DMS 273 treated with DMSO at 0.1 percent for 48 hours (cell line): ENCODE measurements around the gene MMP21.

Source experiments
- DNase-seq: peaks from one replicate; lab custom pipeline; 2025; lab: John Stamatoyannopoulos, UW

MMP21 gene

DNA sequence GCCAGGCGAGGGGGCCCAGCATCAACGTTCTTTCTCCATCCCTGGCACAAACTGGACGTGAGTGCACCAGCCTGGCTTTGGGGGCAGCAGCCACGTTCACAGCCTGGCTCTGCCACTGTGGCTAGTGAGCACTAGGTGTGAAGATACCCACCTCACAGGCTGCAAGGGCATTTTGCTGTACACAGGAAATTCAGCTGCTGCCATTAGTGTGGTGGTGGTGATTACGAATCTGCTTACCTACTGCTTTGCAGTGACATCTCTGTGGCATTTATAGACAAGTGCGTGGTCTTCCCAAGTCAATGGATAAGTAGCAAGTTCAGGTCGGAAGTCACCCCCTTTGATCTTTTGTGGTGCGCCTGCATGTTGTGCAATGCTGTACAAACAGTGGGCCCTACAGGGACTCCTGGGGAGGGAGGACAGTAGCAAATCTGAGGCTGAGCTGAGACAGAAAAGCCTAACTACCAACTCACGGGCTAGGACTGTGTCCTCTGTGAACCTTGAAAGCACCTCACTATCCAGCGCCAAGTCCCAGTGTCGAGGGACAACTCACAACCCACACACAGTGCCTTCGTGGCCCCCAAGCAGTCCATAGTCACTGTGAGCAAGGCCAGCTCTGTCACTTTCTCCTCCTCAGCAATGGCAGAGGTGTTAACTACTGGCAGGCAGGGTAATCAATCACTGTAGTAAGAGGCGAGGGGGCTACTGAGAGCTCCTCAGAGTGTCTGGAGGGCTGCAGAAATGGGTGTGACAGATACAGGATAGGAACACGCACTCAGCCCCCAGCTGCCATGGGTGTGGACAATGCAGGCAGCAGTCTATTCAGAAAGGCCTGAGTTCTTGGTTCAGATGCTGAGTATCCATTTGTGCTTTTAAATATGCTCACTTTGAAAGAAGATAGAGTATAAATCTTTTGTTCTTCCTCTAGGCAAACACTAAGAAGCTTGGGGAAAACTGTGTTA is 17.0 kb upstream of the MMP21 start:
- no peak for DNase-seq

GRCh38 chr10:125788156-125789034 is 12.8 kb upstream of the MMP21 start:
- no peak for DNase-seq

DNA sequence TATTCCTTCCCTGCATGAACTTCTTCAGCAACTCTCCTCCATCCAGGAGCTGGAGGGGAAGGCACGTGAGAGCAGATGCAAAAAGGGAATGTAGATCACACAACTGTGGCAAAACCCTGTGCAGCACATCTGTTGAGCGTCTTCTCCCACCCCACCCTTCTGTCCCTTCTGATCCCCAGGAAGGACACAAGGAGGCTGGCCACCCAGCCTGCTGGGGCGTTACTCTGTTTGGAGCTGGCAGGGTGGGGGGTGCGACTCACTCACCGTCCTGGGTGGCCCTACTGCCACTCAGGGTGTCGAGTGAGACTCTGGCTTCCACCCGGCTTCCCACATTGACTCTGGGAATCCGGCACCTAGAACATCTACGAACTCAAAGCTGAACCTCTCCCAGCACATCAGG is 10.2 kb upstream of the MMP21 start:
- DNase-seq, result no peak

DNA sequence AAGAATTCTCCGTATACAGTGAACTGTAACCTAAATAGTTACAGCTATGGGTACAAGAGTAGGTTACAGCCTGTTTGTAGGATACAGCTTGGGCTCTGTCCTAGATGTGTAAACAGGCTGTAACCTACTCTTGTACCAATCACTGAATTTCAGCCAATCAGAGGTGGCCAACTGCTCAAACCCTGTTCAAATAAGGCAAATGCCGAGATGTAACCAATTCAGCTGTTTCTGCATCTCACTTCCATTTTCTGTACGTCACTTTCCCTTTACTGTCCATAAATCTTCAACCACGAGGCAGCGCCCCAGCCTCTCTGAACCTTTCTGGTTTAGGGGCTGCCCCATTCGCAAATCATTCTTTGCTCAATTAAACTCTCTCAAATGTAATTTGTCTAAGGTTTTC is 8.3 kb upstream of the MMP21 start:
- DNase-seq, result no peak

DNA sequence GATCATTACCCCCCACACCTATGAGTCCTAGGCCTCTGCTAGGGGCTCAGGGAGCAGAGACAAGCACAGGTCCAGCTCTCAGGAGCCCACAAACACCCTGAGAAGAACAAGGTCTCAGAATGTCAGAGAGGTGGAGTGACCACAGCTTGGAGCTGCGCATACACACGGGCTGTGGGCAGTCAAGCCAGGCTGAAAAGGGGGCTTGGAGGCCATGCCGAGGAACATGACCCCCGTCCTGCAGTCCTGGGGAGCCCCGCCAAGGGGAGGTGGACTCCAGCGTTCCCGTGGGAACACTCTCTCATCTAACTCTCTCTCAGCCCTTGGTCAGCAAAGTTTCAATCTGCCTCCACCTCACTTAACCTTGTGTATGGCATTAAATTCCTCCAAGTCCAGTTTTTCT is 7.8 kb upstream of the MMP21 start:
- DNase-seq, result no peak

- DNase-seq, result no peak
Measured at GRCh38 chr10:125782616-125783015, 7.0 kb upstream of the MMP21 start.

GRCh38 chr10:125782054-125782453 is 6.4 kb upstream of the MMP21 start:
- DNase-seq, result no peak

DNA sequence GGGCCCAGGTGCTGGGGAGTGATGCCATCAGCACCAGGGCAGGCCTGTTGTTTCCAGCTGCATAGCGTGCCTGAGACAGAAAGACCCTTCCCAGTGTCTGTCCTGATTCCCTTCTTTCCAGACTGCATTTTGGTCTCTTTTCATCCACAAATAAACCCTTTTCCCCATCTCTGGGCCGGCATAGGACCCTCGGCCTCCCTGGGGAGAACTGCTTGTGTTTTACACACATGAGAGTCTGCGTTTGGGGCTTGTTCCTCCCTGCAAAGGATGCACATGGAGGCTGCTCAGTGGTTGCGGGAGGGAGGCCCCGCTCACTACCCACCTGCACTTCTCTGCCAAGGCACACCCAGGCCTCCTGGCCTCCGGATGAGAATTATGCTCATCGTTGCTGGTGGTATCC is 5.8 kb upstream of the MMP21 start:
- no peak for DNase-seq

DNA sequence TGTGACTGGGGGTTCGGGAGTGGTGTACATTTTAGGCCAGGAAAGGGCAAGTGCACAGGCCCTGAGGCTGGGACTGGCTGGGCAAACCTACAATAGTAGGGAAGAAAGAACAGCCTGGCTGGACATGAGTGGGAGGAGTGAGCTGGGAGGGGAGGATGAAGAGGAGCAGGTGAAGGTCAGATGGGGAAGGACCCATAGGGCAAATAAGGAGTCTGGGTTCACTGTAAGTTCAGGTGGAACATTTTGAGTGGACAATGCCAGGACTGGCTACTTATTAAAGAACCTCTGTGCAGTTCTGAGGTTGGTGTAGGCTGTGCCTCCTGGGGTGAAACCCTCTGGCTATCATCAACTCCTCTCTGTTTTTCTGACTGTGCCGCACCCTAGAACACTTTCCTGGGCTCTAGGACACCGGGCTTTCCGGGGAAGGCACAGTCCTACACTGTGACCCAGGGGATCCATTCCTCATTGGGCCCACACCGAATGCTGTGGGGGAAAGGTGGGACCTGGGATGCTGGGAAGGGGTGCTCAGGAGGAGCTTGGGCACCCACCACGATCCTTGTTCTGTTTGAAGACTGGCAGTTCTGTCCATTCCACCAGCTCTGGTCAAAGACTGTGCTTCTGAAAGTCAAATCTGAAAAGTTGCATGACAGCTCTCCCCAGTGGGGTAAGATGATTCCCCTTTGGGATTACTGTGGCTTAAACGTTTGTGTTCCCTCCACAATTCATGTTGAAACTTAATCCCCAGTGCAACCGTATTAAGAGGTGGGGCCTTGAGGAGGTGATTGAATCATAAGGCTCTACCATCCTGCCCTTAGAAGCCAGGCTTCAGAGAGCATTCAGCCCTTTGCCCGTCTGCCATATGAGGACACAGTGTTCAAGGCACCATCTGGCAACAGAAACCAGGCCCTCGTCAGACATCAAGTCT is 4.0 kb upstream of the MMP21 start:
- no peak for DNase-seq

DNA sequence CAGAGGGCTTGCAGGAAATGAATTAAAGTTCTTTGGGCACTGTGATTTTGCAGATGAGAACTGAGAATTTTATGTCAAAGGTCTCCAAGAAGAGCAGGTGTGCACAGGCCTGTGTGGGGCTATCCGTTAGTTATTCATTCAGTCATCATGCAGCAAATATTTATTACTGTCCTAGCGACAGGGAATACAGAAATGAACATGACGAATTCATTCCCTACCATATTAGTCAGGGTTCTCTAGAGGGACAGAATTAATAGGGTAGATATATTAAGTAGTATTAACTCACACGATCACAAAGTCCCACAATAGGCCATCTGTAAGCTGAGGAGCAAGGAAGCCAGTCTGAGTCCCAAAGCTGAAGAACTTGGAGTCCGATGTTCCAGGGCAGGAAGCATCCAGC is 2.9 kb upstream of the MMP21 start:
- DNase-seq, result no peak

DNA sequence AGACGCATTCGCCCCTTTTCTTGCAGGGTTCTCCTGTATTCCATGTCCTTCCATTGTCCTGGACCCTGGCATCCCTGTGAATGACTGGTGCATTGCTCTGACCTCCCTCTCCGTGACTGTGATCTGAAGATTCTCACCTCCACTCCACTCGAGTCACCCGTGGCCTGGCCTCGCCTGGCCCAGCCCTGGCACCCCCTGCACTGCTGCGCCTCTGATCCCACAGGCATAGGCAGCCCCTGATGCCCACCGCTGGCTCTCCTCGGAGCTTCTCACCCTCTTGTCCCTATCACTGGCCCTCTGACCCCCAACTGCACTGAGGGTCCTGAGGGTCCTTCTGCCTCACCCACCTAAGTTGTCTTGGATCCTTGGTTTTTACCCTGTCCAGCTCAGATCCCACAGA is 2.2 kb upstream of the MMP21 start:
- DNase-seq, result no peak

GRCh38 chr10:125774581-125775191 is 935 bp downstream of the MMP21 start:
- DNase-seq, result no peak

DNA sequence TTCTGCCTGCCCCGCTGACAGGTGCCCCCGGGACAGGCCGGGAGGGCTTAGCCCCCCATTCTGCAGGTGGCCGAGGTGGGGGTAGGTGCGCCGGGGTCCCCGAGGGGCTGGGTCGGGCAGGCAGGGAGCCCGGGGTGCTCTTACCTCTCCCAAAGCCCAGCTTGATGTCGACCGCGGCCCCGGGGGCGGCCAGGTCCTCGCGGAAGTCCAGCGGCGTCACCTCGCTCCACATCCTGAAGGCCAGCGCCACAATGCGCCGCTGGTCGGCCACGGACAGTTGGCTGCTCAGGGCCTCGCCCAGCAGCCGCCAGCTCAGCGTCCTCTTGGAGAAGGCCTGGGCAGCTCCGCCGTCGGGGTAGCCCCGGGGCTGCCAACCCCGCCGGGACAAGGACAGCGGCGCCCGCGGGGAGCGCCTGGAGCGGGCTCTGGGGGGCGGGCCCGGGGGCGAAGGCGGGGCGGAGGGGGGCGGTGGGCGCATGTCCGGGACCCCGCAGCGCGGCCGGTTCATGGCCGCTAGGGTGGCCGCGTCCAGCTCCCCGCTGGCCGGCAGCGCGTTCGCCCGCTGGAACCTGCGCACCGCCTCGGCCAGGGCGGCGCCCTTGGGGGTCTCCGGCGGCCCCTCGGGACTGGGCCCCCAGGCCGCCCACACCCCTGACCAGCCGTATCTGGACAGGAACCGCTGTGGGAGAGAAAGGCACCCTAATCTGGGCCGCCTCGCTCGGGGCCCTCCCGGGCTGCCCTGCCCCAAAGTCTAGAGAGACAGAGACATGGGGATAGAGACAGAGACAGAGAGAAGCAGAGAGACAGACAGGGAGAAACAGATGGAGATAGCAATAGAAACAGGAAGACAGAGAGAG is 1.7 kb downstream of the MMP21 start:
- DNase-seq, result no peak

DNA sequence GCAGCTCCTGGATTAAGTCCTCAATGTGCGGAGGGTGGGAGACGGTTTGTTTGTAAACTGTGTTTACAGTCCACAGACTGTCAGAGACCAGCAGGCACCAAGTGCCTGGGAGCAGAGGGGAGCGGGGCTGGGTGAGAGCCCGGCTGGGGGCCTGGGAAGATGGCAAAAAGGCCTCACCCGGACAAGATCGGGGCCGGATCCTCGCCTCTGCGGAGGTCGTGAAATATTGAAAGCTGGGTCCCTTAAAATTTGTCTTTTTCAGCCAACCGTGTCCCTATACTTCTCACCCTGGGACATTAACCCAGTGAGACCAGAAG is 2.8 kb downstream of the MMP21 start:
- no peak for DNase-seq

DNA sequence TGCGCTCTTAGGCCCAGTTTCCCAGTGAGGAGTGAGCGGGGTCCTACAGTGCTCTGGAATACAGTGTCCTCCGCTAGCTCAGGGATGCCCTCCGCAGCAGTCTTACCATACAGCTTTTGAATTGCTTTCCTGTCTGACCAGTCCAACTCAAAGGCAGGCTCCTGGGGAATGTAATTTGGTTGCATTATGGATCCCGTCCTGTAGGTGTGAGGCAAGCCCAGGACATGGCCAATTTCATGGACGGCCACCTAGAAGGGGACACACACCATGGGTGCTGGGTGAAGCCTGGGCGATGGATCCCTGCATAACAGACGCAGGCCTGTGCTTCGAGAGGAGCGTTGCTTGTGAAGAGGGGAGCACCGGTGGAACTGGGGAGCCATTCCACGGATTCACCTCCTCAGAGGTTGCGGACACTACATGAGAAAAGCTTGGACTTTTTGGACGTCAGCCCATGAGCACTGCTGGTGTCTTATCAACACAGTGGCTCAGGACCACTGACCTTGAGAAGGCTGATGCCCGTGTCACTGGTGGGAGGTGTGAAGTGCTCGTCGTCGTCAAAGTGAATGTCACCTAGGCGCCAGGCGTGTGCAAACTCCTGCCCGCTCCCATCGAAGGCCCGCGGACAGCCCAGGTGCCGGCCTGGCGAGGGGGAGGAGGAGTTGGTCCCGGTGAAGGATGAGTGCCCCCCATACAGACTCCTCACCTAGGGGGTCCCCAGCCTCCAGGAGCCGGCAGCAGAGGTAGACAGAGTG is 3.3 kb downstream of the MMP21 start:
- DNase-seq, result no peak

- DNase-seq, result no peak
Measured at GRCh38 chr10:125770844-125771243, 4.8 kb downstream of the MMP21 start.

- DNase-seq, result no peak
Measured at GRCh38 chr10:125769175-125769574, 6.4 kb downstream of the MMP21 start.

DNA sequence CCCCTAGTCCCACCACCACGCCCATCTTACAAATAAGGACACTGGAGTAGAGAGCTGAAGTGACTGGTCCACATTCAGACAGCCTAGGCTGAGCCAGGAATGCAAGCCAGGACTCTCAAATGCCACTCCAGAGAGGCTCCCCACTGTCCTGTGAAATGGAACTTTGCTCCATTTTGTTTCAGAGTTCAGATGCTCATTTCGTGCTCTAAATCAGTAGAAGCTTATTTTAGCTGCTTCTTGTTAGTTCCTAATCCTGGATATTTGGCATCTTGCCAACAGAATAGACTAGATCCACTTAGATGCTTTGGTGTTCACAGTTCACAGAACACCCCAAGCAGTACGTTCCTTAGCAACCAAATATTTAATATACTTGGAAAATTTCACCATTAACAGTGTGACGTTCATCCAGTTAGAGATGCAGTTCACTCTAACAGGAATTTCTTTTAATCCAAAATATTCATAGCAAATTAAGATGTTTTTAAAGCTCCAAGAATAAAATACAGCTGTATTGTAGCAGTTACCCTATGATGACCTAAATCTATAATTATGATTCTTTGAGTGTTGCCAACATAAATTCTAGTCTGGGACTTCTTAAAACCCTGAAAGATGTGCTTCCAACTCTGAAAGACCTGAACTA is 7.3 kb downstream of the MMP21 start:
- DNase-seq, result no peak

DNA sequence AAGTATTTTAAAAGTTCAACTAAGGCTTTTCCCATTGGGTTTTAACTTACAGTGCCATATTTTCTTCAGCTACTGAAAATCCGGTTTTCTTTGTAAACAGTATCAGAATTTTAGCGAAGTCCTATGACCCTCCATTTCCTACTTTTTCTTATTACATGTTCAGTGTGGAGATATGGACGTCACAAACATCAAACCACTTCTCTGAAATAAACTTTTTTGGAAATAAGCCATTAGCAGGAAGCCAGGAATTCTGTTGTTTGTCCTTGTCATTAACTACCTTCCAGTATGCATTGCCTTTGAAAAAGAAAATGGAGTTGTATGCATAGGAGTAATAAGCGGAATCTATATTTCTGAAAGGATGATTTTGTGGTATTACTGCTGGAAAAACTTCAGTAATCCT is 9.1 kb downstream of the MMP21 start:
- no peak for DNase-seq
